ENCODE results near the gene GGA1. TPM values are rescaled to one million over a fixed set of nuclear protein-coding genes. Genes with fewer than 3 reads are reported as not detected.
A peak's percentile ranks its signal among the peaks of the same experiment; 100 is the strongest.
"Not testable (repeated sequence)": the region's sequence is repeated elsewhere in the genome, so short reads cannot be mapped to it uniquely, and the experiment has no call there.

GGA1 gene
- total RNA-seq, 1 donor from 2014 or later = 78.9 TPM

GRCh38 chr22:37581504-37581903, 27.1 kb upstream of the GGA1 start:
- Mint-ChIP-seq H3K36me3 (ENCODE audit: low read depth) (no peaks in the 10 kb centered on the region), H3K27ac (no peak overlapping the region), H3K27me3 (ENCODE audit: insufficient read depth) (peaks cover 13% of the 10 kb centered on the region), H3K4me3 (no peak overlapping the region), H3K9me3 (no peaks in the 10 kb centered on the region), H3K4me1 (ENCODE audit: low read depth) (peaks cover 10% of the 10 kb centered on the region)
- no peak for DNase-seq (ENCODE audit: low spot score)
- intact Hi-C loops (cut with micrococcal nuclease) = no loop called here

GRCh38 chr22:37582526-37582925, 26.1 kb upstream of the GGA1 start:
- intact Hi-C loops (cut with micrococcal nuclease) = no loop called here
- peaks cover 10% of the 10 kb centered on the region for H3K4me1 Mint-ChIP-seq (ENCODE audit: low read depth)
- no peak overlapping the region for H3K27ac Mint-ChIP-seq
- H3K9me3 Mint-ChIP-seq = no peaks in the 10 kb centered on the region
- H3K36me3 Mint-ChIP-seq (ENCODE audit: low read depth) = no peaks in the 10 kb centered on the region
- H3K4me3 Mint-ChIP-seq = no peak overlapping the region
- no peak for DNase-seq (ENCODE audit: low spot score)
- peaks cover 19% of the 10 kb centered on the region for H3K27me3 Mint-ChIP-seq (ENCODE audit: insufficient read depth)

GRCh38 chr22:37588546-37589215, 20.0 kb upstream of the GGA1 start:
- H3K27ac Mint-ChIP-seq = no peak overlapping the region
- no peaks in the 10 kb centered on the region for H3K36me3 Mint-ChIP-seq (ENCODE audit: low read depth)
- H3K9me3 Mint-ChIP-seq = no peaks in the 10 kb centered on the region
- no peak overlapping the region for H3K4me3 Mint-ChIP-seq
- peaks cover 13% of the 10 kb centered on the region for H3K4me1 Mint-ChIP-seq (ENCODE audit: low read depth)
- intact Hi-C loops (cut with micrococcal nuclease) = no loop called here
- no peak for DNase-seq (ENCODE audit: low spot score)
- peaks cover 12% of the 10 kb centered on the region for H3K27me3 Mint-ChIP-seq (ENCODE audit: insufficient read depth)

- peaks cover 12% of the 10 kb centered on the region for H3K27me3 Mint-ChIP-seq (ENCODE audit: insufficient read depth)
- H3K36me3 Mint-ChIP-seq (ENCODE audit: low read depth) = no peaks in the 10 kb centered on the region
- H3K27ac Mint-ChIP-seq = no peak overlapping the region
- no peak overlapping the region for H3K4me3 Mint-ChIP-seq
- intact Hi-C loops (cut with micrococcal nuclease) = no loop called here
- no peaks in the 10 kb centered on the region for H3K9me3 Mint-ChIP-seq
- H3K4me1 Mint-ChIP-seq (ENCODE audit: low read depth) = peaks cover 13% of the 10 kb centered on the region
- DNase-seq (ENCODE audit: low spot score) = no peak
Observed at GRCh38 chr22:37589636-37590035, 19.0 kb upstream of the GGA1 start.

- H3K36me3 Mint-ChIP-seq (ENCODE audit: low read depth); intact Hi-C loops (cut with micrococcal nuclease); H3K4me3 Mint-ChIP-seq; H3K9me3 Mint-ChIP-seq; DNase-seq (ENCODE audit: low spot score); H3K27ac Mint-ChIP-seq: not testable (repeated sequence)
- Mint-ChIP-seq H3K4me1 (ENCODE audit: low read depth) (peaks cover 13% of the 10 kb centered on the region), H3K27me3 (ENCODE audit: insufficient read depth) (peaks cover 14% of the 10 kb centered on the region)
Observed at GRCh38 chr22:37591081-37591480, 17.6 kb upstream of the GGA1 start.

- H3K27me3 Mint-ChIP-seq (ENCODE audit: insufficient read depth) = peaks cover 11% of the 10 kb centered on the region
- H3K9me3 Mint-ChIP-seq = no peaks in the 10 kb centered on the region
- peak overlapping the region; percentile 79 for H3K4me3 Mint-ChIP-seq
- no peak overlapping the region for H3K27ac Mint-ChIP-seq
- H3K36me3 Mint-ChIP-seq (ENCODE audit: low read depth) = no peaks in the 10 kb centered on the region
- DNase-seq (ENCODE audit: low spot score) = no peak
- H3K4me1 Mint-ChIP-seq (ENCODE audit: low read depth) = peaks cover 13% of the 10 kb centered on the region
- intact Hi-C loops (cut with micrococcal nuclease) = loop anchor here (1.0 to 2.0 kb wide), 4 partner anchors 16 to 53 kb away; partner anchors contain the start of gene GGA1
Observed at GRCh38 chr22:37591823-37592404, 16.7 kb upstream of the GGA1 start.

- no peak overlapping the region for H3K27ac Mint-ChIP-seq
- H3K4me1 Mint-ChIP-seq (ENCODE audit: low read depth) = peaks cover 13% of the 10 kb centered on the region
- DNase-seq (ENCODE audit: low spot score) = no peak
- no peak overlapping the region for H3K4me3 Mint-ChIP-seq
- intact Hi-C loops (cut with micrococcal nuclease) = no loop called here
- H3K9me3 Mint-ChIP-seq = no peaks in the 10 kb centered on the region
- H3K36me3 Mint-ChIP-seq (ENCODE audit: low read depth) = no peaks in the 10 kb centered on the region
- H3K27me3 Mint-ChIP-seq (ENCODE audit: insufficient read depth) = peaks cover 10% of the 10 kb centered on the region
Observed at GRCh38 chr22:37594237-37594636, 14.4 kb upstream of the GGA1 start.

- no peak for DNase-seq (ENCODE audit: low spot score)
- H3K27ac Mint-ChIP-seq = no peak overlapping the region
- peaks cover 12% of the 10 kb centered on the region for H3K27me3 Mint-ChIP-seq (ENCODE audit: insufficient read depth)
- H3K36me3 Mint-ChIP-seq (ENCODE audit: low read depth) = no peaks in the 10 kb centered on the region
- no peaks in the 10 kb centered on the region for H3K9me3 Mint-ChIP-seq
- H3K4me1 Mint-ChIP-seq (ENCODE audit: low read depth) = peaks cover 8% of the 10 kb centered on the region
- intact Hi-C loops (cut with micrococcal nuclease) = no loop called here
- H3K4me3 Mint-ChIP-seq = no peak overlapping the region
Observed at GRCh38 chr22:37599153-37599552, 9.5 kb upstream of the GGA1 start.

- Mint-ChIP-seq H3K36me3 (ENCODE audit: low read depth) (peaks cover 1% of the 10 kb centered on the region), H3K27ac (no peak overlapping the region), H3K4me3 (no peak overlapping the region), H3K27me3 (ENCODE audit: insufficient read depth) (peaks cover 8% of the 10 kb centered on the region), H3K4me1 (ENCODE audit: low read depth) (peaks cover 23% of the 10 kb centered on the region), H3K9me3 (no peaks in the 10 kb centered on the region)
- intact Hi-C loops (cut with micrococcal nuclease) = no loop called here
- DNase-seq (ENCODE audit: low spot score) = no peak
Observed at GRCh38 chr22:37601203-37601539, 7.5 kb upstream of the GGA1 start.

- Mint-ChIP-seq H3K9me3 (no peaks in the 10 kb centered on the region), H3K4me1 (ENCODE audit: low read depth) (peaks cover 23% of the 10 kb centered on the region), H3K4me3 (no peak overlapping the region), H3K36me3 (ENCODE audit: low read depth) (peaks cover 1% of the 10 kb centered on the region), H3K27ac (no peak overlapping the region), H3K27me3 (ENCODE audit: insufficient read depth) (peaks cover 8% of the 10 kb centered on the region)
- no peak for DNase-seq (ENCODE audit: low spot score)
- intact Hi-C loops (cut with micrococcal nuclease) = no loop called here
Observed at GRCh38 chr22:37601540-37602442, 6.8 kb upstream of the GGA1 start.

- H3K9me3 Mint-ChIP-seq; H3K36me3 Mint-ChIP-seq (ENCODE audit: low read depth); H3K27ac Mint-ChIP-seq; H3K27me3 Mint-ChIP-seq (ENCODE audit: insufficient read depth); DNase-seq (ENCODE audit: low spot score); intact Hi-C loops (cut with micrococcal nuclease); H3K4me3 Mint-ChIP-seq: not testable (repeated sequence)
- peaks cover 30% of the 10 kb centered on the region for H3K4me1 Mint-ChIP-seq (ENCODE audit: low read depth)
Observed at GRCh38 chr22:37602546-37603277, 5.9 kb upstream of the GGA1 start.

GRCh38 chr22:37604074-37604473, 4.6 kb upstream of the GGA1 start:
- peaks cover 1% of the 10 kb centered on the region for H3K36me3 Mint-ChIP-seq (ENCODE audit: low read depth)
- H3K4me1 Mint-ChIP-seq (ENCODE audit: low read depth) = peaks cover 35% of the 10 kb centered on the region
- intact Hi-C loops (cut with micrococcal nuclease) = no loop called here
- H3K9me3 Mint-ChIP-seq = no peaks in the 10 kb centered on the region
- no peak for DNase-seq (ENCODE audit: low spot score)
- no peak overlapping the region for H3K4me3 Mint-ChIP-seq
- H3K27ac Mint-ChIP-seq = no peak overlapping the region
- peaks cover 8% of the 10 kb centered on the region for H3K27me3 Mint-ChIP-seq (ENCODE audit: insufficient read depth)
